Lower leg skin (tissue), 3 donors: Measurements from ENCODE around the gene CREBL2.

Source experiments
- CTCF ChIP-seq, 3 donors: fragments of 450-650 bp; IDR thresholded peaks; one replicate each; pipeline ENCODE4 v1.5.1; 2016; ENCODE audit warnings: antibody characterized with exemption in 3 of 3, mild to moderate bottlenecking in 3 of 3, moderate library complexity in 2 of 3
- POLR2A ChIP-seq, 2 donors: fragments of 450-650 bp; IDR thresholded peaks; one replicate each; pipeline ENCODE4 v1.6.1; 2016 to 2017; ENCODE audit warnings: antibody characterized with exemption in 2 of 2, mild to moderate bottlenecking in 1 of 2, moderate library complexity in 1 of 2

DNA sequence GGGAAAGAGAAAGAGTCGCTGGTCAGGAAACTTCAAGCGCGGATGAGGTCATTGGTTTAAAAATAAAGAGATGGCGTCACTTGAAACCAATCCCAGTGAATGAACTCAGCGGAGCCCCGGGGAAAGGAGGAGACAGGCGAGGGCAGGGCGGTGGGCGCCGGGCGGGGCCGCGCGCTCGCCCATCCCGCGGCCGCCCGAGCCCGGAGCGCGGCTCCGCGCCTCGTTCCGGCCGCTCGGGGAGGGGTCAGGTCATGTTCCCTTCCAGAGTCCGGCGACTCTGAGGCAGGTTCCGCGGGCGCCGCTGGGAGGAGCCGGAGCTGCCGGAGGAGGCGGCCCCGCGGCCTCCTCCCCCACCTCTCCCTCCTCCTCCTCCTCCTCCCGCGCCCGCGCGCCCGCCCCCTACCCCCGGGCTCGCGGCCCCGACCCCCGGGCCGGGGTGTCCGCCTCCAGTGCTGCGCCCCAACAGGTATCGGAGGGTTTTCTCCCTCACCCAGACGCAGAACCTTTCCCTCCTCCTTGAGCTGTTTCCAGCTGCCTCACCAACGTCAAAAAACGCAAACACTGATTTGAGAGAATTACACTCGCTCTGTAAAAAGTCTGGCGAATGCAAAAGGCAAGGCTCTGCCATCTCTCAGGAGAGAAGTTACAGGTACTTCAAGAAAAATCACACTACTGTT, 49.0 kb upstream of the CREBL2 start, which contains the start of gene DUSP16:
- TF ChIP-seq POLR2A (IDR thresholded peaks at IDR 0.05) (no peak), CTCF (IDR thresholded peaks at IDR 0.05) (no peak)
